ENCODE measurements around the gene BCAM. TPM values are rescaled to one million over a fixed set of nuclear protein-coding genes. Genes with fewer than 3 reads are reported as not detected.
A peak's percentile ranks its signal among the peaks of the same experiment; 100 is the strongest.
"Not testable (repeated sequence)": the region's sequence is repeated elsewhere in the genome, so short reads cannot be mapped to it uniquely, and the experiment has no call there.

BCAM gene, protein sequence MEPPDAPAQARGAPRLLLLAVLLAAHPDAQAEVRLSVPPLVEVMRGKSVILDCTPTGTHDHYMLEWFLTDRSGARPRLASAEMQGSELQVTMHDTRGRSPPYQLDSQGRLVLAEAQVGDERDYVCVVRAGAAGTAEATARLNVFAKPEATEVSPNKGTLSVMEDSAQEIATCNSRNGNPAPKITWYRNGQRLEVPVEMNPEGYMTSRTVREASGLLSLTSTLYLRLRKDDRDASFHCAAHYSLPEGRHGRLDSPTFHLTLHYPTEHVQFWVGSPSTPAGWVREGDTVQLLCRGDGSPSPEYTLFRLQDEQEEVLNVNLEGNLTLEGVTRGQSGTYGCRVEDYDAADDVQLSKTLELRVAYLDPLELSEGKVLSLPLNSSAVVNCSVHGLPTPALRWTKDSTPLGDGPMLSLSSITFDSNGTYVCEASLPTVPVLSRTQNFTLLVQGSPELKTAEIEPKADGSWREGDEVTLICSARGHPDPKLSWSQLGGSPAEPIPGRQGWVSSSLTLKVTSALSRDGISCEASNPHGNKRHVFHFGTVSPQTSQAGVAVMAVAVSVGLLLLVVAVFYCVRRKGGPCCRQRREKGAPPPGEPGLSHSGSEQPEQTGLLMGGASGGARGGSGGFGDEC
- 10 to 100 TPM; 76.4 to 76.9 TPM for total RNA-seq
- long read RNA-seq, partial matches to known transcripts, result 2 of 6 reads
- long read RNA-seq, other reads (novel, unspliced or antisense), result 0 of 6 reads

DNA sequence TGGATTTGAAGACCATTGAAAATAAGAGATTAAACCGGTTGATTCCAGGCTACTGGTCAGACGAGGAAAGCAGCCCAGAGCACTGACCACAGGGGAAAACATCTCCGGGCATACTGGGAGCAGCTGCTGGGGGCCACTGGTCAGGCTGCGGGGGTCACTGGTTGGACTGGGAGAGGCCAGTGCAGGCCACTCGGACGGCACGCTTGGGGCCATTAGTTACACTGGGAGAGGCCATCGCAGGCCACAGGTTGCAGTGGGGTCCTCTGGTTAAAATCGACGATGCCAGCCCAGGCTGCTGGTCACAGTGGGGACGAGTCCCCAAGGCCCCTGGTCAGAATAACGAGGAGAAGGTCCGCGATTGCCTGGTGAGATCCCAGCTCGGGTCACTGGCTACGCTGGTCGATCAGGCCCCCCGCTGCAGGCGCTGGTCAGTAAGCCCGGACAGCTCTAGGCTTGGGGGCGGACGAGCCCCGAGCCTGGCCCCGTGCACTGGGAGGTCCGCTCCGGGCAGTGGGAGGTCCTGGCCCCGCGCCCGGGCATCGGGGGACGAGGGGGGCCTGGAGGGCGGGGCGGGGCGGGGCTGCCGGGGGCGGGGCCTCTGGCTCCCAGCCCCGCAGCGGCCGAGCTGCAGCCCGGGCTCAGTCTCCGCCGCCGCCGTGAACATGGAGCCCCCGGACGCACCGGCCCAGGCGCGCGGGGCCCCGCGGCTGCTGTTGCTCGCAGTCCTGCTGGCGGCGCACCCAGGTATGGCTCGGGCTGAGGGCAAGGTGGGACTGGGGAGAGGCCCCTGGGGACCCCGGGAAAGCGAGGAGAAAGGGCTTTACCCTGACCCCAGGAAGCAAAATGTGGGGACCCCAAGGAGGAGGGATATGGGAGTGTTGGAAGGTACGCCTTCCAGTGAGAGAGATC, at the start of gene BCAM:
BCAM (plus strand) TSS at position 641 of the 909 bp plus-strand sequence; CDS start at position 663, 22 bp downstream.
- intact Hi-C loops (cut with DNase I), result loop anchor here in 1 of 2 donors (2.0 kb wide), 1 partner anchor 36 kb away; no protein-coding TSS in a partner anchor
- ATAC-seq, result peak; percentile 95 to 97
- peak; percentile 86 for DNase-seq

DNA sequence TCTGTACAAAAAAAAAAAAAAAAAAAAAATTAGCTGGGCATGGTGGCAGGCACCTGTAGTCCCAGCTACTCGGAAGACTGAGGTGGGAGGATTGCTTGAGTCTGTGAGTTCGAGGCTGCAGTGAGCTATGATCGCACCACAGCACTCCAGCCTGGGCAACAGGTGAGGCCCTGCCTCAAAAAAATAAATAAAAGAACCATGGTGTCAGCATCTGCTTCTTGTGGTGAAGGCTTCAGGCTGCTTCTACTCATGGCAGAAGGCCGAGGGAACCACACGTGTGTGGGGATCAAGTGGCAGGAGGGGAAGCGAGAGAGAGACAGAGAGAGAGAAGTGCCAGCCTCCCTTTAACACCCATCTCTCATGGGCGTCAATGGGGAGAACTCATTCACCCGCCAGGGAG, 46.9 kb upstream of the BCAM start:
- DNase-seq (no peak), ATAC-seq (no peak)
- intact Hi-C loops (cut with DNase I), result no loop called here

DNA sequence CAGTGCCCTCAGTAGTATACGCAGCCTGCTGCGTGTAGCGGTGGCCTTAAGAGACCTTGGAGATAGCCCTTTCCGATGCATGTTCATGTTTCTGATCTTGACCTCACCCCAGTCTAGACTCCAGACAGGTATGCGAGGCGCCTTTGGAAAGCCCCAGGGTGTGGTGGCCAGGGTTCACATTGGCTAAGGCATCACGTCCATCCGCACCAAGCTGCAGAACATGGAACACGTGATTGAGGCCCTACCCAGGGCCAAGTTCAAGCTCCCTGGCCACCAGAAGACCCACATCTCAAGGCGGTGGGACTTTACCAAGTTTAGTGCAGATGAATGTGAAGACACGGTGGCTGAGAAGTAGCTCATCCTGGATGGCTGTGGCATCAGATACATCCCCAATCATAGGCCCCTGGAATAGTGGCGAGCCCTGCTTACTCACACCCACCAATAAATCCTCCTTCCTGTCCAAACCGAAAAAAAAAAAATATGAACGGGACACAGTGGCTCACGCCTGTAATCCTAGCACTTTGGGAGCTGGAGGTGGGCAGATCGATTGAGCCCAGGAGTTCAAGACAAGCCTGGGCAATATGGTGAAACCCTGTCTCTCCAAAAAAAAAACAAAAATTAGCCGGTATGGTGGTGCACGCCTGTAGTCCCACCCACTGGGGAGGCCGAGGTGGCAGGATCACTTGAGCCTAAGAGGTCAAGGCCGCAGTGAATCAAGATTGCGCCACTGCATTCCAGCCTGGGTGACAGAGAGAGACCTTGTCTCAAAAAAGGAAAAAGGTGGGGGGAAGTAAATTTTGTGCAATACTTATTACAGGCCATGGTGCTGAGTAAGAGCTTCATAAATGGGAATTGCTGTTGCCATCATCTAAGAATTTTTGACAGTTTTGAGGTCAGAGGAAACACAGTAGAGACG, 43.6 kb upstream of the BCAM start:
- intact Hi-C loops (cut with DNase I), result no loop called here
- ATAC-seq (no peak), DNase-seq (no peak)

DNA sequence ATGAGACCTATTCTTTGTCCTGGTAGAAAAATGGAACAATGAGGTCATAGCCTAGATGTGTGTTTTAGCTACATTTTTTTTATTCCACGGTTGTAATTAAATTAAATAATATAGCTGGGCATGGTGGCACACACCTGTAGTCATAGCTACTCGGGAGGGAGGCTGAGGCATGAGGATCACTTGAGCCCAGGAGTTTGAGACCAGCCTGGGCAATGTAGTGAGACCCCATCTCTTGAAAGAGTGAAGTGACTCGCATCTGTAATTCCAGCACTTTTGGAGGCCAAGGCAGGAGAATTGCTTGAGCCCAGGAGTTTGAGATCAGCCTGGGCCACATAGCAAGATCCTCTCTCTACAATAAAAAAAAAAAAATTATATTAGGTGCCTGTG, 43.0 kb upstream of the BCAM start:
- intact Hi-C loops (cut with DNase I), result no loop called here
- no peak for ATAC-seq
- DNase-seq, result no peak

DNA sequence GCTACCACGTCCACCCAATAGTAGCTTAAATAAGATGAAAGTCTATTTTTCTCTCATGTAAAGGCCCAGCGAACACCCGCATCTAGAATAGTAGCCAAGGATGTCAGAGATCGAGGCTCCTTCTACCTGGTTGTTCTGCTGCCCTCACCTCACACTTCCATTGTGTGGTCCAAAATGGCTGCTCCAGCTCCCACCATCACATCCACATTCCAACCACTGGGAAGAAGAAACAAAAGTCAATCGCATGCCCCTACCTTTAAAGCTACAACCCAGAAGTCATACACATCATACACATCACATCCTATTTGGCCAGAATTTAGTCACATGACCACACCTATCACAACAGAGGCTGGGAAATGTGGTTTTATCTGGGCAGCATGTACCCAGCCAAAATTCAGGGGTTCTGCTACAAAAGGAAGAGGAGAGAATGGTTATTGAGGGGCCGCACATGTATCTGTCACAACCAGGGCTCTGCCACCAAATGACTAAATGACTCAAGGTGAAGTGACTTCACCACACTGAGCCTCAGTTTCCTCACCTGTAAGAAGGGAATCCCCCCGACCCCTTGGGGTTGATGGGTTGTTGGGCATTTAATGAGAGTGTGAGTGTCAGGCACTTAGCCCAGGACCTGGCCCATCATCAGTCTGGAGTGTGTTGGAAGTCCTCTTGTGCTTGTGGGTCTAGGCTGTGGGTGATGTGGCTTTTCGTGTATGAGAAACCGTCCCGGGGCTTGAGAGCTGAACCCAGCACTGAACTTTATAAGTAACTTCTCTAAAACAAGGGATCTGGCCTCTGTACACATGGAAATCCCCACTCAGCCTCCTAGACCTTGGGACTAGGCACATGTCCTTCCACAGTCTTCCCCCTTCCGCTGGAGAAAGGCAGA, 41.4 kb upstream of the BCAM start:
- intact Hi-C loops (cut with DNase I), result no loop called here
- ATAC-seq (no peak), DNase-seq (no peak)

DNA sequence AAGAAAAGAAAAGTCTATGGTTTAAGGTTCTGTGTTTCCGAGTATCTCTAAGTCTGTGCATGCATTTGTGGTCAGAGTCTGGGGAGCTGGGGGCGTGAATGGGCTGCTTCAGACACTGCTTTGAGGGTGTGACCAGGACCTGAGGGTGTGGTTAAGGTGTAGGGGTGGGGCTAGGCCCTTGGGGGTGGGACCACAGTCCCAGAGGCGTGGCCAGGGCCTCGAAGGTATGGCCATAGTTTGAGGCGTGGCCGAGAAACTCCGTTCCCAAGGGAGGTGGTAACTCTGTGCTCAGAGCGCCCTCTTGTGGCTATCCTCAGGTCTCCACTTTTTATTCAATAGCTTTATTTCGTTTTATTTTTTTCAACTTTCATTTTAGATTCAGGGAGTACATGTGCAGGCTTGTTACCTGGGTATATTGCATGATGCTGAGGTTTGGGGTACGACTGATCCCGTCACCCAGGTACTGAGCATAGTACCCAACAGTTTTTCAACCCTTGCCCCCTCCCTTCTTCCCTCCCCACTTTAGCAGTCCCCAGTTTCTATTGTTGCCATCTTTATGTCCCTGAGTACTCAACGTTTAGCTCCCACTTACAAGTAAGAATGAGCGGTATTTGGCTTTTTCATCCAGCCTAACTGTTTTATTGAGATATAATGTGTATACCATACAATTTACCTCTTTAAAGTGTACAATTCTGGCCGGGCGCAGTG, 38.2 kb upstream of the BCAM start:
- peak; percentile 99 for ATAC-seq

DNA sequence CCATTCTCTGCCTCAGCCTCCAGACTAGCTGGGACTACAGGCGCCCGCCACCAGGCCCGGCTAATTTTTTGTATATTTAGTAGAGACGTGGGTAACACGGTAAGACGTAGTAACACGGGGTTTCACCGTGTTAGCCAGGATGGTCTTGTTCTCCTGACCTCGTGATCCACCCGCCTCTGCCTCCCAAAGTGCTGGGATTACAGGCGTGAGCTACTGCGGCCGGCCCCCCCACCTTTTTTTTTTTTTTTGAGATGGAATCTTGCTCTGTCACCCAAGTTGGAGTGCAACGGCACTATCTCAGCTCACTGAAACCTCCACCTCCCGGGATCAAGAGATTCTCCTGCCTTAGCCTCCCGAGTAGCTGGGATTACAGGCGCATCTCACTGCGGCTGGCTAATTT, 36.8 kb upstream of the BCAM start:
- ATAC-seq; DNase-seq; intact Hi-C loops (cut with DNase I): not testable (repeated sequence)

More for the DNA sequence above, 38.2 kb upstream of the BCAM start:
- peak; percentile 94 for DNase-seq
- intact Hi-C loops (cut with DNase I), result loop anchor here (1.0 to 2.0 kb wide), 2 partner anchors 46 to 48 kb away; no protein-coding TSS in a partner anchor

DNA sequence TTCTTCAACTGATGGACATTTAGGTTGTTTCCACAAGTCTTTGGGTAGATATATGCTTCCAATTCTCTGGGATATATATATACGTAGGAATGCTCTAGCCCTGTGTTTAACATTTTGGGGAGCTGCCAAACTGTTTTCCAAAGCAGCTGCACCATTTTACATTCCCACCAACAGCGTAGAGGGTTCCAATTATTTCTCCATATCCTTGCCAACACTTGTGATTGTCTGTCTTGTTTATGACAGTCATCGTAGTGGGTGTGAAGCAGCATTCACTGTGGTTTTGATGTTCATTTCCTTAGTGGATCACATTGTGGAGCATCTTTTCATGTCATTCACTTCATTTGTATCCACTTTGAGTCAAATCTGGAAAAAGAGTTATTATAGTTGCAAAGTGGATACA, 35.9 kb upstream of the BCAM start:
- intact Hi-C loops (cut with DNase I), result no loop called here
- DNase-seq (no peak), ATAC-seq (no peak)

DNA sequence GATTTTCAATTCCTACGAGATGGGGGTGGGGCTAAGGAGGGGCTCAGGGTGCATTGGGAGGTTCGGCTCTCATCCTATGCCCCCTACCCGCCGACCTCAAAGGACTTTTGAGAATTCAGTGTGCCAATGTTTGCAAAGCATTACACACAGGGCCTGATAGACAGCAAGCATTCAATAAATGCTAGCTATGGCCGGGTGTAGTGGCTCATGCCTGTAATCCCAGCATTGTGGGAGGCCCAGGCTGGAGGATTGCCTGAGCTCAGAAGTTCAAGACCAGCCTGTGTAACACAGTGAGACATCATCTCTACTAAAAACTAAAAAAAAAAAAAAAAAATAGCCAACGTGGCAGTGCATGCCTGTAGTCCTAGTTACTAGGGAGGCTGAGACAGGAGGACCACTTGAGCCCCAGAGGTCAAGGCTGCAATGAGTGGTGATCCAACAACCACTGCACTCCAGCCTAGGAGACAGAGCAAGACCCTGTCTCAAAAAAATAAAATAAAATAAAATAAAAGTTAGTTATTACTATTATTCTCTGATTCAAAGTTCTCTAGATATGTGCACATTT, 33.1 kb upstream of the BCAM start:
- no peak for ATAC-seq
- intact Hi-C loops (cut with DNase I), result no loop called here

DNA sequence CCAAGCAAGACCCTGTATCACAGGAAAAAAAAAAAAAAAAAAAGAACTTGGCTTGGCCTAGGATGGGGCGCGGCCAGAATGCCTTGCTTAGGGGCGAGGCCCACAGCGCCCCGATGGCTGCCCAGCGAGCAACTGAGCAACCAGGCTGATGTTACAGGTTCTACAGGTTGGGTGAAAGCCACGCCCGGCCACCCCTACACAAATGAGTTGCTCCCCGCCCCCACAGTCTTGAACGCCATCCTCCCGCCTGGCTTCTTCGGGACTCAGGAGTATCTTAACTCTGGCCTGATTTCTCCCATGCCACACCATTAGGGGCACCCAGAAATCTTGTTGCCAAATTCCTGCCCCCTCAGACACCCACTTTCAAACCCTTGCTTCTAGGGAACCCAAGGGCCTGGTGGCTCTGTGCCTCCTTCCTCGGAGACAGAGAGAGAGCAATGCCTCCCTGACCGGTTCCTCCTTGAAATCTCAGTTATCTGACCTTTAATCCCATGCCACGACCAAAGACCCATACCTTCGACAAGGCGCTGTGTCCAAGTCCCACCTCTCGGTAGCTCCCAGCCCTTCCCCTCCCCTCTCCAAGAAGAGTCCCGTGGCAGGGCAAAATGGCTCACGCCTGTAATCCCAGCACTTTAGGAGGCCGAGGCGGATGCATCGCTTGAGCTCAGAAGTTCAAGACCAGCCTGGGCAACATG, 32.4 kb upstream of the BCAM start:
- intact Hi-C loops (cut with DNase I), result no loop called here
- ATAC-seq, result no peak
- DNase-seq, result no peak

More for the DNA sequence above, 33.1 kb upstream of the BCAM start:
- no peak for DNase-seq

DNA sequence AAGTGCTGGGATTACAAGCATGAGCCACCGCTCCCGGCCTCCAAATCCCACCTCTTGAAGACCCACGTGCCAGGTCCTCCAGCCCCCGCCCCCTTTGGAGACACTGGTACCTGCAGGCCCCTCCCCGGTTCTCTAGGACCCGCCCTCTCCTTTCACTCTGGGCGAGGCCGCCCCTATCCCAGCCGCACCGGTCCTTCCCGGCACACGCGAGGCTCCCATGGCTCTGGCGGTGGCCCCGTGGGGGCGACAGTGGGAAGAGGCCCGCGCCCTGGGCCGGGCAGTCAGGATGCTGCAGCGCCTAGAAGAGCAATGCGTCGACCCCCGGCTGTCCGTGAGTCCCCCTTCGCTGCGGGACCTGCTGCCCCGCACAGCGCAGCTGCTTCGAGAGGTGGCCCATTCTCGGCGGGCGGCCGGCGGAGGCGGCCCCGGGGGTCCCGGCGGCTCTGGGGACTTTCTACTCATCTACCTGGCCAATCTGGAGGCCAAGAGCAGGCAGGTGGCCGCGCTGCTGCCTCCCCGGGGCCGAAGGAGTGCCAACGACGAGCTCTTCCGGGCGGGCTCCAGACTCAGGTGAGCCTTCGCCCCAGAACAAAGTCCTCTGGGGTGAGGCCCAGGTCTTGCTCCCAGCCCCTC, 31.1 kb upstream of the BCAM start, which contains the start of gene CBLC:
CBLC (plus strand) TSS at position 176 of the 633 bp plus-strand sequence; CDS start at position 218, 42 bp downstream.
- ATAC-seq, result peak; percentile 34 to 78
- DNase-seq, result no peak
- intact Hi-C loops (cut with DNase I), result no loop called here

DNA sequence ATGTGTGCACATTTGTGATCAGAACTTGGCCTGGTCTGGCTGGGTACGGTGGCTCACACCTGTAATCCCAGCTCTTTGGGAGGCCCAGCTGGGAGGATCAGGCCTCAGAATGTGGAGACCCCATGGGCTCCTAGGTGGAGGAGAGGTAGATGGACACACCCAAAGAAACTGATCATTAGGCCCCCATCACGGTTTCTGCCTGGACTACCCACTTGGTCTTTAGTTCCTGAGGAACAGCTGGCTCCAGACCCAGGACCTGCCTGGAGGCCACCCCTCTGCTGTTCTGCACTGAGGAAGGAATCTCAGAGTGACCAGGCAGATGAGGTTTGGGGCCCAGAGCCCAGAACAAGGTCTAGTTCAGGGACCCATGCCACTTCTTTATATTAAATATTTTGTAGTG, 29.8 kb upstream of the BCAM start:
- ATAC-seq, result no peak
- no peak for DNase-seq
- intact Hi-C loops (cut with DNase I), result no loop called here

DNA sequence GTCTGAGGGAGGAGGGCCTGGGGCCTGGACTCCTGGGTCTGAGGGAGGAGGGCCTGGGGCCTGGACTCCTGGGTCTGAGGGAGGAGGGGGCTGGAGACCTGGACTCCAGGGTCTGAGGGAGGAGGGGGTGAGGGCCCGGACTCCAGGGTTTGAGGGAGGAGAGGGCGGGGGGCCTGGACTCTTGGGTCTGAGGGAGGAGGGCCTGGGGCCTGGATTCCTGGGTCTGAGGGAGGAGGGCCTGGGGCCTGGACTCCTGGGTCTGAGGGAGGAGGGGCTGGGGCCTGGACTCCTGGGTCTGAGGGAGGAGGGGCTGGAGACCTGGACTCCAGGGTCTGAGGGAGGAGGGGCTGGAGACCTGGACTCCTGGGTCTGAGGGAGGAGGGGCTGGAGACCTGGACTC, 27.2 kb upstream of the BCAM start:
- DNase-seq; intact Hi-C loops (cut with DNase I): not testable (repeated sequence)

DNA sequence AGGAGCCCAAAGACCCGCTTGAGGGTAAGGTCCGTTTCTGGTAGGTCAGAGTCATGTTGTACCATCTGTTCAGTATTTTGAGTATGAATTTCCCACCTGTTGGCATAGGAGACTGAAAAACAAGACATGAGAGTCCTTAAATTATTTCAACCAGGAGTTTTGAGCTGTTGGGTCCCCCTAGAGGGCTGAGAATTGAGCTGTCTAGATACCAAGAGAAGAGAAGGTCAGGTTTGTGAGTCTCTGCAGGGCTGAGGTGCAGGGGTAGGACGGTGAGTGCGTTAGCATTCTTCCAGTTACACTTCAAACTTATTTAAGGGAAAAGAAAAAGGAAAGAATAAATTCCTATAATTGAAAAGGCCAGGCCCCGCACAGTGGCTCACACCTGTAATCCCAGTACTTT, 26.2 kb upstream of the BCAM start:
- DNase-seq (no peak), ATAC-seq (no peak)
- intact Hi-C loops (cut with DNase I), result no loop called here

More for the DNA sequence above, 27.2 kb upstream of the BCAM start:
- not testable (repeated sequence) for ATAC-seq

DNA sequence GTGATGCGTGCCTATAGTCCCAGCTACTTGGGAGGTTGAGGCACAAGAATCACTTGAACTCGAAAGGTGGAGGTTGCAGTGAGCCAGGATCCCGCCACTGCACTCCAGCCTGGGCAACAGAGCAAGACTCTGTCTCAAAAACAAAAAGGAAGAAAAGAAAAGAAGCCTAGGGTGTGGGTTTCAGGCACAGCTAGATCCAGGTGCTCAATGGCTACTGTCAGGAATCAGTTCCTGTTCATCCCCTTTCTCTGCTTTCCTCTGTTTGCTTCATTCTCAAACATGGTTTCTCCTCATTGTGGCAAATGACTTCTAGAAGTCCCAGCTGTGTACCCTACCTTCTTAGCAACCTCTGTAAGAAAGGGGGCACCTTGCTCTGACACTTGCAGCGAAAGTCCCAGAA, 25.4 kb upstream of the BCAM start:
- DNase-seq (no peak), ATAC-seq (no peak)
- intact Hi-C loops (cut with DNase I), result no loop called here

Measured in left cardiac atrium (tissue), 4 donors.